SK-N-SH treated with all-trans-retinoic acid at 6 μM for 48 hours (cell line): ENCODE measurements around the gene CCDC40.

Source experiments
- ATAC-seq: fragments of 200-7000 bp; cut with Tn5 transposase; 3 replicates; pipeline ENCODE4 v1.9.1; 2020; ENCODE audit warnings: mild to moderate bottlenecking, moderate library complexity
- BACH2 ChIP-seq: fragments of 250-450 bp; sonication (Bioruptor Pico); IDR thresholded peaks from 2 replicates; pipeline ENCODE4 v1.9.0; 2021; ENCODE audit warnings: mild to moderate bottlenecking, borderline replicate concordance
- CREB5 ChIP-seq: fragments of 250-450 bp; sonication (Bioruptor Pico); IDR thresholded peaks from 2 replicates; pipeline ENCODE4 v1.5.1; 2020; ENCODE audit warnings: low read depth, mild to moderate bottlenecking, moderate library complexity
- CSRNP3 ChIP-seq: fragments of 250-450 bp; sonication (Bioruptor Pico); IDR thresholded peaks from 2 replicates; pipeline ENCODE4 v1.5.1; 2021; ENCODE audit warnings: mild to moderate bottlenecking, moderate library complexity
- ESRRG ChIP-seq: fragments of 250-450 bp; sonication (Bioruptor Pico); IDR thresholded peaks from 2 replicates; pipeline ENCODE4 v1.6.1; 2021; ENCODE audit warnings: mild to moderate bottlenecking
- GLIS3 ChIP-seq: fragments of 250-450 bp; sonication (Bioruptor Pico); IDR thresholded peaks from 2 replicates; pipeline ENCODE4 v1.5.0; 2020; ENCODE audit warnings: mild to moderate bottlenecking, moderate library complexity
- ISL1 ChIP-seq: fragments of 250-450 bp; sonication (Bioruptor Pico); IDR thresholded peaks from 2 replicates; pipeline ENCODE4 v2.1.2; 2022; ENCODE audit warnings: mild to moderate bottlenecking, moderate library complexity
- PATZ1 ChIP-seq: fragments of 250-450 bp; sonication (Bioruptor Pico); IDR thresholded peaks from 2 replicates; pipeline ENCODE4 v1.8.0; 2020; ENCODE audit warnings: mild to moderate bottlenecking, moderate library complexity, borderline replicate concordance
- POU6F1 ChIP-seq: fragments of 250-450 bp; sonication (Bioruptor Pico); IDR thresholded peaks from 2 replicates; pipeline ENCODE4 v1.8.0; 2021; ENCODE audit warnings: low read depth, mild to moderate bottlenecking, moderate library complexity, borderline replicate concordance
- PPARA ChIP-seq: fragments of 250-450 bp; sonication (Bioruptor Pico); IDR thresholded peaks from 2 replicates; pipeline ENCODE4 v1.5.0; 2020; ENCODE audit warnings: mild to moderate bottlenecking, borderline replicate concordance
- RARB ChIP-seq: fragments of 250-450 bp; sonication (Bioruptor Pico); IDR thresholded peaks from 2 replicates; pipeline ENCODE4 v1.8.0; 2021; ENCODE audit warnings: mild to moderate bottlenecking, moderate library complexity
- SNAI2 ChIP-seq: fragments of 250-450 bp; sonication (Bioruptor Pico); IDR thresholded peaks from 2 replicates; pipeline ENCODE4 v1.5.0; 2020; ENCODE audit warnings: mild to moderate bottlenecking, moderate library complexity
- TCF4 ChIP-seq: fragments of 250-450 bp; sonication (Bioruptor Pico); IDR thresholded peaks from 2 replicates; pipeline ENCODE4 v1.8.0; 2021; ENCODE audit warnings: mild to moderate bottlenecking, moderate library complexity, borderline replicate concordance
- TOX ChIP-seq: fragments of 250-450 bp; sonication (Bioruptor Pico); IDR thresholded peaks from 2 replicates; pipeline ENCODE4 v1.8.0; 2021; ENCODE audit warnings: mild to moderate bottlenecking, moderate library complexity, borderline replicate concordance
- TSHZ2 ChIP-seq: fragments of 250-450 bp; sonication (Bioruptor Pico); IDR thresholded peaks from 2 replicates; pipeline ENCODE4 v1.5.0; 2020; ENCODE audit warnings: mild to moderate bottlenecking, moderate library complexity
- ZC3H10 ChIP-seq: fragments of 250-450 bp; sonication (Bioruptor Pico); IDR thresholded peaks from 2 replicates; pipeline ENCODE4 v1.5.1; 2021; ENCODE audit warnings: mild to moderate bottlenecking, moderate library complexity
- ZFP3 ChIP-seq: fragments of 250-450 bp; sonication (Bioruptor Pico); IDR thresholded peaks from 2 replicates; pipeline ENCODE4 v1.5.0; 2020; ENCODE audit warnings: mild to moderate bottlenecking, moderate library complexity
- ZFP30 ChIP-seq: fragments of 450-650 bp; formaldehyde crosslinking; IDR thresholded peaks from 2 replicates; pipeline ENCODE4 v1.5.0; 2022; ENCODE audit warnings: mild to moderate bottlenecking, moderate library complexity
- ZNF565 ChIP-seq: fragments of 450-650 bp; formaldehyde crosslinking; conservative IDR thresholded peaks from 2 replicates; pipeline ENCODE4 v1.5.0; 2020; ENCODE audit warnings: low read depth, mild to moderate bottlenecking, moderate library complexity
- ZNF70 ChIP-seq: fragments of 450-650 bp; formaldehyde crosslinking; IDR thresholded peaks from 2 replicates; pipeline ENCODE4 v1.5.0; 2020; ENCODE audit warnings: mild to moderate bottlenecking, moderate library complexity
- ZNF8 ChIP-seq: fragments of 450-650 bp; formaldehyde crosslinking; IDR thresholded peaks from 2 replicates; pipeline ENCODE4 v1.5.0; 2020; ENCODE audit warnings: mild to moderate bottlenecking, moderate library complexity

Gene CCDC40

GRCh38 chr17:80068301-80069222 lies 32.1 kb downstream of the CCDC40 start:
- TF ChIP-seq ZFP30 (CRISPR knock-in tag) (no peak), CSRNP3 (no peak), RARB (CRISPR knock-in tag) (no peak), TOX (no peak), BACH2 (CRISPR knock-in tag) (no peak), ESRRG (no peak), POU6F1 (CRISPR knock-in tag) (no peak), TCF4 (CRISPR knock-in tag) (no peak)
- ATAC-seq, result no peak

- no peak; the same call in 2 of the 3 replicates for ATAC-seq
- TF ChIP-seq ESRRG (no peak), ZC3H10 (no peak), ISL1 (CRISPR knock-in tag) (no peak), TCF4 (CRISPR knock-in tag) (no peak), CREB5 (CRISPR knock-in tag) (no peak), ZFP3 (CRISPR knock-in tag) (no peak), ZNF70 (no peak), PATZ1 (CRISPR knock-in tag) (no peak), PPARA (CRISPR knock-in tag) (no peak), CSRNP3 (no peak), POU6F1 (CRISPR knock-in tag) (no peak), ZFP30 (CRISPR knock-in tag) (no peak), ZNF8 (no peak), SNAI2 (CRISPR knock-in tag) (no peak), GLIS3 (no peak), ZNF565 (CRISPR knock-in tag) (no peak), BACH2 (CRISPR knock-in tag) (no peak), TSHZ2 (CRISPR knock-in tag) (no peak)
Measured at GRCh38 chr17:80070375-80071115, 34.1 kb downstream of the CCDC40 start.
